IPS-NIHi7 (cell line): ENCODE measurements around the gene CDK18.
A peak's percentile ranks its signal among the peaks of the same experiment; 100 is the strongest.

Experiments used
- DNase-seq: peaks from one replicate; pipeline ENCODE4 v3.0.0; 2012; ENCODE audit warnings: mixed read lengths; ENCODE audit errors: extremely low spot score

The CDK18 gene

GRCh38 chr1:205523261-205523890 lies 18.9 kb downstream of the CDK18 start:
- DNase-seq = no peak

DNA sequence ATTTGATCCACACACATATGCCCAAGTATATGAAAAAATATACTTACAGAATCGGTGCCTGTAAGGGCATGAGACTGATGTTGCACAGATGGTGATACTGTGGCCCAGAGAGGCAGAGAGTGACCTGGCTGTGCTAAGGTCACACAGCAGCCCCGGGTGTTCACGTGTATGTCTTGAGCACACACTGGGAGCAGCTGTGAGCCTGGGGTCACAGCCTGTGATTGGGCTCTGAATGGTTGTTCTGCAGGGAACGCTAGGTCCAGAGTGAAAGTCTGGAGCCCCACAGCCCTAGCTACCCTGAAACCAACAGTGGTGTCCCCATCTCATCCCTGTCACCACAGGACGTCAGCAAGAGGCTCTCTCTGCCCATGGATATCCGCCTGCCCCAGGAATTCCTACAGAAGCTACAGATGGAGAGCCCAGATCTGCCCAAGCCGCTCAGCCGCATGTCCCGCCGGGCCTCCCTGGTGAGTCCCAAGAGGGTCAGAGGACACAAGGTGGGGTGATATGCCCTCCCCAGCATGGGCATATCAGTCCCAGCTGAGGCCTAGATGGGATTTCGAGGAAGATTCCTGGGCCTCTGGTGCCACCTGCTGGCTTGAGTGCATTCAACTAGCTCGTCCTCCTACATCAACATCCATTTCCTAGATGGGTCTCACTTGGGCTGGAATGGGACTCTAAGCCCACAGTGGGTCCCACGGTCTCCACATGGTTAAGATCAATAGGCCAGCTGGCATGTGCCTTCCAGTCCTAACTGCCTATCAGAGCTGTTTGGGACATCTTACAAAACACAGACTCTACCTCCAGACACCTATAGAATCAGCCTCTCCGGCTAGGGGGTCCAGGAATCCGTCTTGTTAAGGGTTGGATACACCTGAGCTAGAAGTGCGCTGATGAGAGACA lies 19.7 kb downstream of the CDK18 start:
- peak; percentile 83 for DNase-seq

GRCh38 chr1:205524794-205525101 lies 20.3 kb downstream of the CDK18 start:
- no peak for DNase-seq

GRCh38 chr1:205525495-205526285 lies 21.2 kb downstream of the CDK18 start:
- no peak for DNase-seq

DNA sequence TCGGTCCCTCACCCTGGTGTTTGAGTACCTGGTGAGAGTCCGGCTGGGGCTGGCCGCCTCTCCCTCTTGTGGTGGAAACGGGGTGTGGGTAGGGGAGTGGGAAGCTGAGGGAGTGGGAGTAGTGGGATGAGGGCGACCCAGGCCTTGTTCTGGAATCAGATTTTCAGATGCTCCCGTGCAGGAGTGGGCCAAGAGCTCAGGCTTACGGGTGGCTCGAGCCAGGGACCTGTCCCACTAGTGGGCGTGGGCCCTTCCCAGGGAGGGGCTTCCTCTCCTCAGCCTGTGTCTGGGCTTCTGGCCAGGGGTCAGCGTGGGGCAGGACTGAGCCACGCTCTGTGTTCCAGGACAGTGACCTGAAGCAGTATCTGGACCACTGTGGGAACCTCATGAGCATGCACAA lies 22.0 kb downstream of the CDK18 start:
- no peak for DNase-seq

DNA sequence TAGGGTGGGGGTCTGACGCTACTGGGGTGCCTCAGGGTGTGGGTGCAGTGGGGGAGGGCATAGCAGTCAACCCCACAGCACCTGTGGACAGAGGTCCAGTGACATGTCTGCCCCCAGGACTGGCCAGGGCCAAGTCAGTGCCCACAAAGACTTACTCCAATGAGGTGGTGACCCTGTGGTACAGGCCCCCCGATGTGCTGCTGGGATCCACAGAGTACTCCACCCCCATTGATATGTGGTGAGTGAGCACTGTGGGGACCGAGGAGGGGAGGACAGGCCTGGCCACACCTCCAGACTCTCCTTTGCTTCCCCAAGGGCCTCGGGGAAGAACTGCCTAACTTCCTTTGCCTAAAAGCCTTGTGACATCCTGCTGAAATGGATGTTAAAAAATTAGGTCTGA lies 23.5 kb downstream of the CDK18 start:
- no peak for DNase-seq

GRCh38 chr1:205528446-205528886 lies 24.0 kb downstream of the CDK18 start:
- no peak for DNase-seq

DNA sequence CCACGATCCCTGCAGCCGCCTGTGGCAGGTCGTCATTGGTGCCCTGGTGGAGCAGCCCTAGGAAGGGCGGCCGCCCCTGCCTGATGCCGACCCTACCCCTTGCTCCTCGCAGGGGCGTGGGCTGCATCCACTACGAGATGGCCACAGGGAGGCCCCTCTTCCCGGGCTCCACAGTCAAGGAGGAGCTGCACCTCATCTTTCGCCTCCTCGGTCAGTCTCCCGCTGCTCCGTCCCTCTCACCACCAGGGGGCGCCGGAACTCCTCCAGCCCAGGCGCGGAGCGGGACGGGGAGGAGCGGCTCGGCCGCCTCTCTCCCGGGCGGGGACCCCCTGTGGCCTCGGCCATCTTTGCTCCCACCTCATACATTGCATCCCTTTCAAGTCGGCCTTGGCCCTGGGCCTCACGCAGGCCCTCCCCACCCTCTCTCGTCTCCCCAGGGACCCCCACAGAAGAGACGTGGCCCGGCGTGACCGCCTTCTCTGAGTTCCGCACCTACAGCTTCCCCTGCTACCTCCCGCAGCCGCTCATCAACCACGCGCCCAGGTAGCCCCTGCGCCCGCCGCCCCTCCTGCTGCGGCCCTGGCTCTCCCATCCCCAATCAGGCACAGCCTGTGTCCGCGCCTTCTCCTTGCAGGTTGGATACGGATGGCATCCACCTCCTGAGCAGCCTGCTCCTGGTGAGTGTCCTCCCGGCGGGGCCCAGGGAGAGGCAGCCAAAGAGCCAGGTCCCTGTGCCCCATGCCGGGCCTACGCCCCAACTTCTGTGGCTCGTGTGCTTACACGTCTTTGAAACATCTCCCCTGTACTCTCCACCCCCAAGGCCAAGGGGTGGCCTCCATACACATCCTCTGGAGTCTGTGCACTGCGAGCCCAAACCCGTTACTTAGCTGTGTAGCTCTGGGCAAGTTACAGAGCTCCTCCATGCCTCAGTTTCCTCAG lies 24.7 kb downstream of the CDK18 start:
- peak; percentile 95 for DNase-seq

GRCh38 chr1:205530116-205530515 lies 25.6 kb downstream of the CDK18 start:
- DNase-seq = no peak

GRCh38 chr1:205531191-205532025 lies 26.9 kb downstream of the CDK18 start:
- DNase-seq = no peak

GRCh38 chr1:205532026-205532898 lies 27.8 kb downstream of the CDK18 start:
- DNase-seq = no peak

DNA sequence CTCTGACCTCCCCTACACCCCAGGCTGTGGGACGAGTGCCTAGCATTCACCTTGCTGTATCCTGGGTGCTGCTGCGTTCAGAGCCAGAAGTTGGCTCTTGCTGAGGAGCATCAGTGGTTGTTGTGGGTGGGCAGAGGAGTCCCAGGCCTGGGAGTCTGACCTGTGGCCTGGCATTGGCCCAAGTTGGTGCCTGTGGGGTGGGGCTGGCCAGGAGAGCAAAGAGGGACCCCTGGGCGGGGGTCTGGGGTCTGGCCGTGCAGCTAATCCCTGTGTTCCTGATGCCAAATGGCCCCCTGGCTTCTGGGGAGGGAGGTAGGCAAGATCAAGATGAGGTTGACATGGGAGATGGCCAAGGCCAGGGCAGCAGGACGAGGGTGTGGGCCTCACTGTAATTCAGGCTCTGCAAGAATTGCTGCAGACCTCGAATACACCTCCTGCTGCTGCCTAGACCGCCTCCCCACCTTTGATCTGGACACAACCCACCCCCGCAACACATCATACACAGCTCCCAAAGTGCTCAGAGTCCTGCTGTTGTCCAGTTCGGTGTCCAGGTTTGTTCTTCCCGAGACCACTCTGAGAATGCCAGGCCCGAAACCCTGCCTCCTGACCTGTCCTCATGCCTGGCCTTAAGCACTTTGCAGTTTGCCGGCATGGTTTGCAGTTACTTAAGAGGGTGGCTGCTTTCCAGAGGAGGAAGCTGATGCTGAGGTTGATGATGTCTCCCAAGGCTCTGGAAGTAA lies 28.7 kb downstream of the CDK18 start:
- no peak for DNase-seq

GRCh38 chr1:205533748-205534443 lies 29.4 kb downstream of the CDK18 start:
- DNase-seq = no peak

GRCh38 chr1:205534444-205534985 lies 30.0 kb downstream of the CDK18 start:
- DNase-seq = no peak

- no peak for DNase-seq
Observed at GRCh38 chr1:205535096-205535495, 30.6 kb downstream of the CDK18 start.

DNA sequence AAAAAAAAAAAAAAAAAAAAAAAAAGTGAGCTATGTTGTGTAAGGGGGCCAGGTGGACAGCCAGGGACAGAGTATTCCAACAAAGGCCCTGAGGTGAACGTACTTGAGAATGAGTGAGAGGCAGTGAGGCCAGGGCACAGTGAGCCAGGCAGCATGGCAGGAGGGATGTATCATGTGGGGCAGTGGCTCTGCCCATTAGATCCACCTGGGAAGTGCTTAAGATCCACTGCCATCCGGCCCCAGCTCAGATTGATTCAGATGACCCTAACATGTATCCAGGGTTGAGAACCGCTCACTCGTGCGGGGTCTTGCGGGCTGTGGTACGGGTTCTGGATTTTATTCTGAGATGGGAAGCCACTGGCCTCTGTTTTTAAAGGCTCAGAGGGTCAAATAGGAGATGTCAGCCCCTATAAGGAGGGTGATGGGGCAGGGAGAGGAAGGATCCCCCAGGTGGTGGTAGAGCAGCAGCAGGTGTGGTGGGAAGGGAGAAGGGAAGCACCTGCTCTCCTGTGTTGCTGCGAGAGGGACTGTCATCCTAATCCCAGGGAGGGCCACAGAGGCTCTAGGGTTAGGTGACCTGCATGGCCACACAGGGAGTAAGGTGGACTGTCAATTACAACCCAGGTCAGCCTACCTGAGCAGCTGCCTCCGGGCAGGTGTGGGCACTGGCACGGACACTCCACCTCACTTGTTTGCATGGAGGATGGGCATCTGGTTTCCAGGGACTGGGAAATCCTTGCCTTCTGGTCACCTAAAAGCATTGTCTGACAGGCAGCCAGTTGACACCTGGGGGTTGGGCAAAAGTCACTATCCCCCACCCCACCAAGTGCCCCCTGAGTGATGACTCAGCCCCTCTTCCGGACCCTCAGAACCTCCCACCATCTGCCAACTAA lies 31.6 kb downstream of the CDK18 start:
- no peak for DNase-seq
